Heart left ventricle (tissue), 16 donors: ENCODE measurements around the gene DNTT. TPM values are rescaled to one million over a fixed set of nuclear protein-coding genes. Genes with fewer than 3 reads are reported as not detected.

Experiments
- ATAC-seq, 4 donors: fragments of 200-7000 bp; cut with Tn5 transposase; one replicate each; pipeline ENCODE4 v1.9.1; 2020 to 2022; ENCODE audit warnings: moderate library complexity in 4 of 4, mild to moderate bottlenecking in 3 of 4, moderate number of reproducible peaks in 1 of 4
- DNase-seq, 5 donors: peaks; one replicate each; pipeline ENCODE4 v3.0.0-alpha.2; 2020
- H3K27ac ChIP-seq, 12 donors: fragments of 200-600 bp; sonication (generic) in 4 of 12; one replicate each; pipeline versions ENCODE4 v1.5.0 to v1.8.0; 2016 to 2022; ENCODE audit warnings: mild to moderate bottlenecking in 2 of 12
- H3K27me3 ChIP-seq, 9 donors: fragments of 200-600 bp; sonication (generic) in 2 of 9; one replicate each; pipeline versions ENCODE4 v1.5.1 to v1.8.0; 2016 to 2022; ENCODE audit warnings: mild to moderate bottlenecking in 3 of 9
- H3K36me3 ChIP-seq, 9 donors: fragments of 200-600 bp; sonication (generic) in 2 of 9; one replicate each; pipeline versions ENCODE4 v1.5.0 to v1.8.0; 2018 to 2022; ENCODE audit warnings: mild to moderate bottlenecking in 2 of 9
- H3K4me1 ChIP-seq, 12 donors: fragments of 200-600 bp; sonication (generic) in 4 of 12; one replicate each; pipeline versions ENCODE4 v1.5.0 to v1.8.0; 2016 to 2022; ENCODE audit warnings: mild to moderate bottlenecking in 3 of 12
- H3K4me3 ChIP-seq, 12 donors: fragments of 200-600 bp; sonication (generic) in 4 of 12; one replicate each; pipeline versions ENCODE4 v1.5.0 to v1.8.0; 2017 to 2022; ENCODE audit warnings: mild to moderate bottlenecking in 9 of 12, moderate library complexity in 4 of 12
- H3K9me3 ChIP-seq, 12 donors: fragments of 200-600 bp; sonication (generic) in 4 of 12; one replicate each; pipeline versions ENCODE4 v1.5.0 to v1.8.0; 2016 to 2022; ENCODE audit warnings: mild to moderate bottlenecking in 1 of 12
- CTCF ChIP-seq, 12 donors: fragments of 200-600 bp; sonication (generic) in 4 of 12; IDR thresholded peaks; one replicate each; pipeline versions ENCODE4 v1.5.0 to v1.8.0; 2018 to 2022; ENCODE audit warnings: antibody characterized with exemption in 12 of 12, mild to moderate bottlenecking in 5 of 12
- POLR2A ChIP-seq, 2 donors: fragments of 450-650 bp; IDR thresholded peaks; one replicate each; pipeline ENCODE4 v1.6.1; 2017; ENCODE audit warnings: antibody characterized with exemption in 2 of 2, mild to moderate bottlenecking in 2 of 2, moderate library complexity in 2 of 2
- WGBS, 4 donors: extraction: QIAGEN DNeasy Blood & Tissue Kit in 2 of 4; methylation state at CpG; one replicate each; pipeline versions ENCODE4 v1.1.5 to v1.1.7; 2013 to 2018; 5-methylcytosine and 5-hydroxymethylcytosine counted together
- intact Hi-C, 10 donors: fragments of 100-400 bp; cut with DNase I; formaldehyde crosslinking; loops; one replicate each; pipeline versions ENCODE4 v1.11.1 to v1.14.2; 2022
- polyA plus RNA-seq, 2 donors: library from polyadenylated mRNA; stranded (reverse); fragments of 200-250 nt; gene quantifications; one replicate each; pipeline ENCODE4 v1.2.3, GENCODE V29; 2013
- total RNA-seq, 9 donors: library from RNA; depleted of rRNA in 2 of 9; stranded (reverse); fragments of >200 nt in 2 of 9; fragmentation: NEBNext Ultra II Directional in 3 of 9; extraction: Animal tissue kit (Norgen Biotek cat#: 25700) in 3 of 9; gene quantifications; one replicate each; pipeline versions ENCODE4 v1.1.0 to v1.2.4, GENCODE V29; 2016 to 2023
- donor health status: ischemic (EF 13 %, LVEDD 7.1; RV severe dilation, severe dysfunction).
- donor health status: healthy with polysubstance abuse.
- donor health status: DM: no; HTN: yes; CAD: no.
- donor health status: DM: no; HTN: no; CAD: no.
- donor health status: ischemic (EF 25% LVEDD 6.9; RV normal size, moderate dysfunction).
- donor health status: ischemic (EF 25% LVEDD 5.7; RV mildly dilated, moderate dysfunction).
- donor health status: healthy.
- donor health status: DM: yes; HTN: yes; CAD: no.
- donor health status: ischemic (EF 35%, LVEDD 5.7; RV mildly dilated, moderate dysfunction).
- donor health status: nonischemic (EF 11% LVEDD 7.7; RV severe dilation, severe dysfunction).
- donor health status: DM: yes; HTN: yes; CAD: no.
- donor health status: PGD.
- donor health status: ischemic (EF 29% LVEDD 5.4; RV normal size, mild dysfunction).
- donor health status: nonischemic (EF 23%, LVEDD 6.1; RV moderate dilation, normal function).

DNTT gene
- total and polyA plus RNA-seq, 11 donors = not detected

GRCh38 chr10:96324447-96324846 lies 20.2 kb downstream of the DNTT start:
- ATAC-seq (no peak), DNase-seq (no peak)
- peaks cover 0 to 25% (median 0%) of the 10 kb centered on the region in 9 donors for H3K27me3 ChIP-seq
- no peak overlapping the region for H3K4me3 ChIP-seq
- H3K36me3 ChIP-seq = no peaks in the 10 kb centered on the region
- no peak for TF ChIP-seq CTCF (IDR thresholded peaks at IDR 0.05)
- no peak for TF ChIP-seq POLR2A (IDR thresholded peaks at IDR 0.05)
- H3K27ac ChIP-seq = no peak overlapping the region
- H3K4me1 ChIP-seq = no peaks in the 10 kb centered on the region
- intact Hi-C loops = no loop called here
- H3K9me3 ChIP-seq = no peaks in the 10 kb centered on the region
- 51 to 79% (median 75%) methylated on average over 2 of the region's 2 CpGs for WGBS, 4 donors

GRCh38 chr10:96325719-96326373 lies 21.6 kb downstream of the DNTT start:
- H3K4me3 ChIP-seq = no peak overlapping the region
- DNase-seq = no peak
- no peaks in the 10 kb centered on the region for H3K36me3 ChIP-seq
- intact Hi-C loops = no loop called here
- ATAC-seq = no peak
- peaks cover 0 to 19% (median 0%) of the 10 kb centered on the region in 9 donors for H3K27me3 ChIP-seq
- no peak overlapping the region for H3K27ac ChIP-seq
- H3K9me3 ChIP-seq = no peaks in the 10 kb centered on the region
- no peaks in the 10 kb centered on the region for H3K4me1 ChIP-seq
- 79 to 86% (median 84%) methylated on average over 4 of the region's 4 CpGs for WGBS, 4 donors
- TF ChIP-seq CTCF (IDR thresholded peaks at IDR 0.05) = no peak
- TF ChIP-seq POLR2A (IDR thresholded peaks at IDR 0.05) = no peak

GRCh38 chr10:96327462-96327861 lies 23.2 kb downstream of the DNTT start:
- Histone ChIP-seq H3K27ac (no peak overlapping the region), H3K27me3 (peaks cover 0 to 22% (median 0%) of the 10 kb centered on the region in 9 donors), H3K4me1 (no peaks in the 10 kb centered on the region), H3K4me3 (no peak overlapping the region), H3K9me3 (no peaks in the 10 kb centered on the region), H3K36me3 (no peaks in the 10 kb centered on the region)
- no peak for TF ChIP-seq POLR2A (IDR thresholded peaks at IDR 0.05)
- TF ChIP-seq CTCF (IDR thresholded peaks at IDR 0.05) = no peak
- intact Hi-C loops = no loop called here
- ATAC-seq (no peak), DNase-seq (no peak)
- WGBS, 4 donors = 41 to 57% (median 53%) methylated on average over 7 of the region's 7 CpGs

GRCh38 chr10:96333101-96333500 lies 28.9 kb downstream of the DNTT start:
- TF ChIP-seq POLR2A (IDR thresholded peaks at IDR 0.05) = no peak
- TF ChIP-seq CTCF (IDR thresholded peaks at IDR 0.05) = no peak
- intact Hi-C loops = loop anchor here in 2 of 10 donors (10.0 kb wide), 1 partner anchor 318 kb away; no protein-coding TSS in a partner anchor
- no peak for ATAC-seq
- Histone ChIP-seq H3K27me3 (peaks cover 0 to 21% (median 0%) of the 10 kb centered on the region in 9 donors), H3K4me1 (peaks cover 0 to 3% (median 0%) of the 10 kb centered on the region in 12 donors), H3K27ac (no peak overlapping the region), H3K9me3 (no peaks in the 10 kb centered on the region), H3K36me3 (no peaks in the 10 kb centered on the region), H3K4me3 (no peak overlapping the region)
- 66 to 85% (median 69%) methylated on average over 1 of the region's 1 CpG for WGBS, 4 donors
- no peak for DNase-seq
